Endothelial cell of umbilical vein (primary cell): ENCODE data around the gene NABP1.

ENCODE experiments used
- MYC ChIP-seq: IDR thresholded peaks from one replicate; pipeline ENCODE4 v1.6.1; 2011; ENCODE audit warnings: mild to moderate bottlenecking, low read depth, low read length
- POLR2A ChIP-seq: IDR thresholded peaks from 2 replicates; pipeline ENCODE4 v1.6.1; 2012; ENCODE audit warnings: low read depth, mild to moderate bottlenecking, control low read depth, low read length

DNA sequence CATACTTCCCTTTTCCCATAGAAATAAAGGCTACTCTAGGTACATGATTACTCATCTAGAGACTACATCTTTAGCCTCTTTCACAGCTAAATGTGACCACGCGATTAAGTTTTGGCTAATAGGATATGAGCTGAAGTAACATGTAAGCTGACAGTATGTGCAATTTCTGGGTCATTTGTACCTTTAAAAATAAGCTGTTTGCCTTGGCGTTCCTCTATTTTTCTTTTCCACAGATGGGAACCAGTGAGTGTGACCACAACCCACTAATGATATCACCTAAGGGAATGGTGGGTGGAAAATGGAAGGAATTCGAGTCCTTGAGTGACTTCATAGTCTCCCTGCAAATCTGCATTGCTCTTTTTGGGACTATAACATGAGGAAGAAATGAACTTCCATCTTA, 11.7 kb upstream of the NABP1 start:
- TF ChIP-seq MYC (no peak), POLR2A (no peak)
